NCI-H2081 treated with DMSO at 0.1 percent for 48 hours (cell line): ENCODE measurements around the gene FSCN2.
A peak's percentile ranks its signal among the peaks of the same experiment; 100 is the strongest.

ENCODE experiments used
- DNase-seq: peaks from one replicate; lab custom pipeline; 2025; lab: John Stamatoyannopoulos, UW

Gene FSCN2

DNA sequence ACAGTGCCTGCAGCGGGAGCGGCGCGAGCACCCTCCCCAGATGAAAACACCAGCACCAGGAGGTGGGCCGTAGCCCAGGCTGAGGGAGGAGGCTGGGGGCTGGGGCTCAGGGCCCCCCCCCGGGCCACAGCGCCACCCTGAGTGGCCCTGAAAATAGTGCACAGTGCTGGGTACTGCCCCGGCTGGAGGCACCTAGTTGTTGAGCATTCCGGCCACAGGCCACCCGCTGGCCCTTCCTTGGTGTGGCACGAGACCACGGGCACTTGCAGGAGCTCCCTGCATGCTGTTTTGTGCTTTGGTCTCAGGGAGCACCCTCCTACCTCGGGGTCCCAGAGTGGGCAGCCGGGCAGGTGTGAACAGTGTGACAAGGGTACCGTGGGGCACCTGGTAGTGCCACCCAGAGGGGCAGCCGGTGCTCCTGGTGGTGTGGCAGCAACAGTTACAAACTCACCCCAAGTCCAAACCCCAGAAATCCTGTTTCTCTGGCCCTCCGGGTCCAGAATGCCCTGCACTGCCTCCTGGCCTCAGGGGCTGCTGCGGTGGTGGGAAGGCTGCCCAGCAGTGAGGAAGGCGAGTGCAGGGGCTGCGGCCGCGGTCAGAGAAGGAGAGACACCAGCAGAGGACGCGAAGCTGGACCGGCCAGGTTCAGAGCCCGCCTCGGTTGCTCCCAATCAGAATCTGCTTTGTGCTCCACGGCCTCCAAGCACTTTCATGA, 11.9 kb downstream of the FSCN2 start:
- no peak for DNase-seq

- no peak for DNase-seq
Measured at GRCh38 chr17:81540676-81541027, 12.5 kb downstream of the FSCN2 start.

- no peak for DNase-seq
Measured at GRCh38 chr17:81541123-81541522, 12.9 kb downstream of the FSCN2 start.

DNA sequence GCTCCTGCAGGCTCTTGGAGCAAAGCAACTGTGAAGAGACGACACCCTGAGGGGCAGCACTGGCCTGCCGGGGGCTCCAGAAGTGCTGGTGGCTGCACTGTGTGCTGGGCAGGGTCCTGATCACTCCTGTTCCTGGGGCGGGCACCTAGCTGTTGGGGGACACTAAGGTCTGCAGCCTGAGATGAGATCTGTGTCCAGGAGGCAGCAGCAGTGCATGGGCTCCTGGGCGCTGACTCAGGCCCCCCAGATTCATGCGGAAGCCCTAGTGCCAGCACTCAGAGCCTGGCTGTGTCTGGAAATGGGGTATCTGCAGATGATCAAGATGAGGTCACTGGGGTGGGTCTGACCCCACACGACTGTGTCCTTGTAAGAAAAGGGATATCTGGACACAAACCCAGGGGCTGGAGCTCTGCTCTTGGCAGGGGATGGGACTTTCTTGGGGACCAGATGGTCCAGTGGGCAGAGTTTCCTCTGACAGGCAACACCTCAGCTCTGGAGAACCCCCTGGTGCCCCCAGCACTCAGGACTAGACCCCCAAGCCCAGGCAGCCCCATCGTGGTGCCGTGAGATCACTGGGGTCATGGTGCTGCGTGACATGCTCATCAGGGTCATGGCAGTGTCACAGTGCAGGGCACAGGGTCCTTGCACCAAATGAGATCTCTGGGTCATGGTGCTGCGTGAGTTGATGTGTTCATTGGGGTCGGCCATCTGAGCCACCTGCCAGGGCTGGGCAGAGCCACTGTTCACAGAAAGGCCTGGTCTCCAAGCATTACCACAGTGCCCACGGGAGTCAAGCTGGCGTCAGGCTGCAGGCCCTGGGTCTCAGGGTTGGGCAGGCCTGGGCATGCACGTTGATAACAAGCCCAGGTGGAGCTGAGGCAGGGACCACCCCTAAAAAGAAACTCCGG, 14.5 kb downstream of the FSCN2 start:
- DNase-seq = no peak

- DNase-seq = no peak
Measured at GRCh38 chr17:81543339-81543675, 15.1 kb downstream of the FSCN2 start.

- no peak for DNase-seq
Measured at GRCh38 chr17:81543756-81544155, 15.6 kb downstream of the FSCN2 start.

DNA sequence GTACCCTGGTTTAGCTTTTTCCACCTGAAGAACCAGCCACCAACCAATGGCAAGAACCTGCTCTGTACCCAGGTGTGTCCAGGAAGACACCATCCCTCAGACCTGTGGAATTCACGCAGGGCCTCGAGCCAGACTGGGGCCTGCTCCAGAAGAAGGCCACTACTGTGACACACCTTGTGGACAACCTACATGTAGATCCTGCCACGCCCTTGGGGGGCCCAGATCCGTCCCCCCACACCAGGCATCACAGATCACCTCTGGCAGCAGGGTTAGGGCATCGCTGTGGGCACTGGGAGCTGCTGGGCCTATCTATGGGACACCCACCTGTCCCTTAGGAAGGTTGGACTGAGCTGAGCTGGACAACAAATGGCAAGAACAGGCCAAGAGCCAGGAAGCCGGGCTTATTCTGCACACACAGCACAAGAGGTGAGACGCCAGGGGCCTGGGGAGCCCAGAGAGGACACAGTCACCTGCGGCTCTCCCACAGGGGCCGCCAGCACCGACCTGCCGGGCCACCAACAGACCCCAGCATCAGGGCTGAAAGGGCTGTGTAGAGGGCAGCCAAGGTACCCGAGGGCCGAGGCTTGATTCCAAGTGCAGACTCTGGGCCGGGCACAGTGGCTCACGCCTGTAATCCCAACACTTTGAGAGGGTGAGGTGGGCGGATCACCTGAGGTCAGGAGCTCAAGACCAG, 16.3 kb downstream of the FSCN2 start:
- DNase-seq = no peak

DNA sequence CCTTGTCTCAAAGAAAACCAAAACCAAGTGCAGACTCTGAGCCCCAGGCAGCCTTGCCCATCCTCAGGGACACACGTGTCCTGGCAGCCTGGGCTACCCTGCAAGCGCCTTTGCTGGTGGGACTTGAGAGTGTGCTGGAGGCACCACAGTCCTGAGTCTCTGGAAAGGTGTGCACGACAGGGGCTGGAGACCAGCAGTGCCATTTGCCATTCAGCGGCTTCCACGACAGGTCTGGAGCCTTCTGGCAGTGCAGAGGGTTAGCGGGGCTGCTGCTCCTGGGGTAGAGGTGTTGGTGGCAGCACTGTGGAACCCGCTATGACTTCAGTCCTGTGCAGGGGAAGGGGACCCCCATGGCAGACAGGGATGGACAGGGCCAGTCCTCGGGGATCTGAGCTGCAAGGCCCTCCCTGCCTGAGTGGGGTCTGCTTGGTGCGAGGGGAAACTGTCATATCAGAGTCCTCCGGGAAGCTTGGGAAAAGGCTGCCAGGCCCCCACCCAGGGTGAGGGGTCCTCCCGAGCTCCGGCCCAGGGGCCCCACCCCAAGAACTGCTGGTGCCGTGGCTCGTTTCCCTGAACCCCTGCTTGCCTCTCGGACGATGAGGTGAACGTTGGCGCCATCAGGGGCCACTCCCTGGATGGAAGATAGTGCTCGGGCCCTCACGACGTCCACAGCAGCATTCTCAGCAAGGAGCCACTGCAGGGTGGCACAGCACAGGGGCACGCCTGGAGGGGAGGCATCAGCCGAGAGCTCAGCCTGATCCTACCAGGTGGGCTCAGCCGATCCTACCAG, 17.2 kb downstream of the FSCN2 start:
- DNase-seq = no peak

DNA sequence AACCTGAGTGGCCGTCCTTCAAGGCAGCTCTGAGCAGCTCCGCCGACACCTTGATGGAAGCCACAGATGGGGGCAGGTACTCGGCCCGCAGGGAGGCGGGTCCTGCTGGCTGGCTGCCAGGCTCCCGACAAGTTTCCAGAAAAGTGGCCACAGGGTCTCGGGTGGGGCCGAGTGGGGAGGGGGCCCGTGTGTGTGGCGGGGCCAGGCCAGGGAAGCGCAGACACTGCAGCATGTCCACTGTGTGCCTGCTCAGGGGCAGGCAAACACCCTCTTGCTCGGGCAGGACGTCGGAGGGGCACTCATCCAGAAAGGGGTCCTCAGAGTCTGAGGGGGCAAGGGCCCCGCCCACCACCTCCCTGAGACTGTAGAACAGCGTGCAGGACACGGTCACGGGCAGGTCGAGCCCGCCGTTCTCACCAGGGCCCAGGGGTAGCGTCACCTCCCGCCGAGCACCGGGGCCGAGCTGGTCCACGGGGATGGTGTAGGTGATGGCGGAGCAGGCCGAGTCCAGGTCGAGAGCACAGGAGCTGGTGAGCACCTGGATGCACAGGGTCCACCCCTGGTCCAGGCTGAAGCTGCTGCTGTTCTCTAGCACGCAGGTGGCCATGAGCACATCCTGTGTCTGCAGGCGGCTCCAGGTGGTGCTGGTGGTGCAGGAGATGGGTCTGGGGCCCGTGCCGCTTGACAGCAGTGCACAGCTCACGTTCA, 18.9 kb downstream of the FSCN2 start:
- DNase-seq = no peak

DNA sequence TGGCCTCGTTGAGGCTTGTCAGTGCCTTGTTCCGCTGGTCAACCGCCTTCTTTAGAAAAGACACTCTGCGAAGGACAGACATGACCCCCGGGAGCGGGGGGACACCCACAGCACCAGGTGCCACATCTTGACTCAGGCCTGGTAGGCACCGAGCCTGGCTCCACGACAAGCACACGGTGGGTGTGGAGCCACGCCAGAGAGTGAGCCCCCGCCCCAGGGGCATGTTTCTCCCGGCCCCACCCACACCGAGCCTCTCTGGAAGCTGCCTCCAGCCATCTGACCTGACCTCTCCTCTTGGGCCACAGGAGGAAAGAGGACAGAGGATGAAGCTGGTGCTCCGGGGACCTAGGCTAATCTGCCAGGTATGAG, 19.4 kb downstream of the FSCN2 start:
- no peak for DNase-seq

DNA sequence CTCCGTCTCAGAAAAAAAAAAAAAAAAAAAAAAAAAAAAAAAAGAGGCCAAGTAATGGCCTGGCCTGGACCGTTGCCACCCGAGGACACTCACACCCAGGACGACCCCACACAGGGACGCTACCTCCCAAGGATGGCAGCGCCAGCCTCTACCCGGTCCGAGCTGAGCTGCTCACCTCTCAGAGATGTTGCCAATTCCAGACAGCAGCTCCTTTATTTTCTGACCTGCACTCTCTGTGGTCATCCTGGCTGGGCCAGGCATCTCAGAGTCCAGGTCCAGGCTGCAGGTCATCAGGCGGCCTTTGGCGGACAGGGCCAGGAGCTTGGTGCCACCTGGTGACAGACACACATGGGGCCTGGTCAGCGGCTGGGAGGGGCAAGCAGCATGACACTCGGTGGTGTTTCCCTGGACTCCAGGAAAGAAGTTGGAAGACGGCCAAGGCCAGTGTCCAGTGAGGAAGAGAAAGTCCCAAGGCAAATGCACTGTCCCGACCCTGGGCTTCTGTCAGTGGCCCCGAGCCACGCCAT, 20.9 kb downstream of the FSCN2 start:
- no peak for DNase-seq

GRCh38 chr17:81549826-81550225, 21.6 kb downstream of the FSCN2 start:
- no peak for DNase-seq

DNA sequence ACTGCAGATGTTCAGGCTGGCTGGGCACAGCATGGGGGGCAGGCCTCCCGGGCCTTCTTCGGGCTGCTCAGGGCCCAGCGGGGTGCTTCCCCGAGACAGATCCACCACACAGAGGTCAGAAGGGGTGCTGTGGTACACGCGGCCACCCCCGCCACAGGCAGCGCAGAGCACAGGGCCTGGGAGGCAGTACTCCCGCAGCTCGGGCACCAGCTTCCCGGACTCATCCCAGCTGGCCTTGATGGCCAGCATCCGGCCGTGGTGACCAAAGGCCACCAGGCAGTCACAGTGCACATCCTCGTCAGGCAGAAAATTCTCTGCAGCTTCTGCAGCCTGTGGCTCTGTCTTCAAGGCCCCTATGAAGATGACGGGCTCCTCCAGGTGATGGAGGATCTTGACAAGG, 22.1 kb downstream of the FSCN2 start:
- DNase-seq = no peak

DNA sequence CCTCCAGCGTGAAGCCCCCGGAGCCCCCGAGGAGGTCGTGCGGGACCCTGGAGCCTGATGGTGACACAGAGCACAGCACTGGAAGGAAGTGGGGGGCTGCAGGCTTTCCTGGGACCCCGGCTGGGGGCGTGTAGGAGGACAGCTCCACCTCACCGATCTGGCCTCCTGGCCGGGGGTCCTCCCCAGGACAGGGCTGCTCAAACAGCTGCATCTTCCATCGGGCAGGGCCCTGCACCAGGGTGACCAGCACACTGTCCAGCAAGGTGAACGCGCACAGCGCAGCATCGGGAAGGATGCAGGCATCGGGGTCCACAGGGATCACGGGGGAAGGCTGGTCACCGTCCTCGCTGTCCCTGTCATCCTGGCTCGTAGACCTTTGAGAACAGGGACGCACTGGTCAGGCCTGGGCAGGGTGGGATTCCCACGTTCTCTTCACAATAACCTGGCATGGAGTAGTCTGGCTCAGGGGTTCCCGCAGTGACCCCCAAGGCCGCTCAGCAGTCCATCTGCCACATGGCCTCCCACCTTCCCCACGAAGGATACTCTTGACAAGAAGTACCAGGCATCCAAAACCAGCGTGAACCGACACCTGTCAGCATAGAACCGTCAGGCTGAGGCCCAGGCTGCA, 22.8 kb downstream of the FSCN2 start:
- DNase-seq = no peak

DNA sequence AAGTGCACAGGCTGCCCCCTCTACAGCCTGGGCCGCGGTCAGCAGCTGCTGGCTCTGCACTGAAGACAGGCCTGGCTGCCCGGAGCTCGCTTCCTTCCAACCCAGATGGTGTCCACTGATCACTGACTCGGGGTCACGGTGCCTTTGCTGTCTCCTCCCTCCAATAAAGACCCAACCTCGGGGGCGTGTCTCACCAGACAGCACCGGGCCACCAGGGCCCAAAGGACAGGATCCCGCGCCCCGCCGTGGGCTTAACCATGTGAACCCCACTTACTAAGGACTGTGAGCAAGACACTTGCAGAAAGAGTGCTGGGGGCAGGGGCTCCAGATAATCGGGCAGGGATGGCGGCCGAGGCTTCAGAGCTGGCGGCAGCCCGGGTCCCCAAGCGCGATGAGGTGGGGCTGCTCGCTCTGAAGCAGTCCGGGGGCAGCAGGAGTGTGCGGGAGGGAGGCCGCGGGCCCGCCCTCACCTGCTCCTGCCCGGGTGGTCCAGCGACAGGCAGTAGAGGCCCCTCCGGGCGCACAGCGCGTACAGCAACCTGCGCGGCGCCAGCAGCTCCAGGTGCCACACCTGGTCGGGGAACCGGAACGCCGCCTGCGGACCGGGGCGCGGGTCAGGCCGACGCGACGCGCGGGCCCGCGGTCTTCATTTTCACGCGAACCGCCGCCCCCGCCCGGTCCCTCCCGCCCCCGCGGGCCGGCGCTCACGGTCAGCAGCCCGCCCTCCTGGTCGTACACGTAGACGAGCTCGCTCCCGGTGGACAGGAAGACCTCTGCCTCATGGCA, 23.5 kb downstream of the FSCN2 start:
- DNase-seq = no peak

- DNase-seq = no peak
Measured at GRCh38 chr17:81552244-81553017, 24.3 kb downstream of the FSCN2 start, which contains the start of gene FAAP100. Gene FAAP100 (minus strand): TSS chr17:81552353. CDS start chr17:81552330, 23 bp downstream.

DNA sequence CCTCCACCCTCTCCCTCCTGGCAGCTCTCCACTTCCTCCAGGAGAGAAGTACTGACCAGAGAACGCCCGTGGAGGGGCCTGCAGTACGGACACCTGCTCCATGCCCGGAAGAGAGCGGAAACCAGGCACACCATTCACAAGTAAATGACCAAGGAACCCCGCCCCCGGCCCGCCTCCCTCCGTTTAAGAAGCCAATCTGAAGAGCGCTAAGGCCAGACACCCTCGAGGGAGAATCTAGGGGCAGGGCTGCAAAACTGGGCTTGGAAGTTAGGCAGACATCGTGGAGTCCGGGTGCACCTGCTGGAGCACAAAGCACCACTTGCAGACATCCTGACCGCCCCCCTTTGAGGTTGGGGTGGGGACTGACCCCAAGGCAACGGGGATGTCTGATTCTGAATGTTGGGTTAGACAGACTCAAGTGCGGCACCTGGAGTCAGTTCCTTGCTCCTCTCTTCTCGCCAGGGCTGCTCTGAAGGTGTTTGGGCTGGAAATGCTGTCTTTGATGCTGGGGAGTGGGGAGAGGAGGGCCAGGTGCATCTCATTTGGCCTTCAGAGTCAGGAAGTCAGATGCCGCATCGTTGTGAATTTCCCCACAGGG, 24.9 kb downstream of the FSCN2 start:
- DNase-seq = peak; percentile 77

GRCh38 chr17:81553616-81554181, 25.5 kb downstream of the FSCN2 start:
- no peak for DNase-seq
